ENCODE results near the gene GGPS1. TPM values are rescaled to one million over a fixed set of nuclear protein-coding genes. Genes with fewer than 3 reads are reported as not detected.
"Not testable (repeated sequence)": the region's sequence is repeated elsewhere in the genome, so short reads cannot be mapped to it uniquely, and the experiment has no call there.

The GGPS1 gene
- total RNA-seq, 2 donors from 2014 or later, result 33.6 to 36.1 TPM

- ATAC-seq (peak; percentile 74 to 79), DNase-seq (ENCODE audit: low spot score in 2 of 2) (no peak)
- Mint-ChIP-seq H3K36me3 (no peaks in the 10 kb centered on the region), H3K27ac (peak overlapping the region; percentile 16 to 83), H3K9me3 (no peaks in the 10 kb centered on the region)
Observed at GRCh38 chr1:235297579-235297978, 30.8 kb upstream of the GGPS1 start.

GRCh38 chr1:235298758-235299157 lies 29.6 kb upstream of the GGPS1 start:
- Mint-ChIP-seq H3K9me3 (no peaks in the 10 kb centered on the region), H3K27ac (peak overlapping the region; percentile 34 to 57), H3K36me3 (no peaks in the 10 kb centered on the region)
- ATAC-seq (peak; percentile 25 to 39), DNase-seq (ENCODE audit: low spot score in 2 of 2) (no peak)

GRCh38 chr1:235299169-235299858 lies 29.1 kb upstream of the GGPS1 start:
- ATAC-seq, result no peak
- H3K9me3 Mint-ChIP-seq, result no peaks in the 10 kb centered on the region
- no peak for DNase-seq (ENCODE audit: low spot score in 2 of 2)
- peak overlapping the region in 1 of 2 donors; percentile 39 for H3K27ac Mint-ChIP-seq
- no peaks in the 10 kb centered on the region for H3K36me3 Mint-ChIP-seq

GRCh38 chr1:235302143-235302542 lies 26.2 kb upstream of the GGPS1 start:
- ATAC-seq, result no peak
- peak overlapping the region in 1 of 2 donors; percentile 72 for H3K27ac Mint-ChIP-seq

GRCh38 chr1:235304549-235305451 lies 23.6 kb upstream of the GGPS1 start:
- Mint-ChIP-seq H3K36me3 (no peaks in the 10 kb centered on the region), H3K27ac (peak overlapping the region; percentile 74 to 75), H3K9me3 (no peaks in the 10 kb centered on the region)
- ATAC-seq (peak; percentile 48 to 62), DNase-seq (ENCODE audit: low spot score in 2 of 2) (no peak)

More at GRCh38 chr1:235302143-235302542, 26.2 kb upstream of the GGPS1 start:
- DNase-seq (ENCODE audit: low spot score in 2 of 2), result no peak
- H3K36me3 Mint-ChIP-seq, result no peaks in the 10 kb centered on the region
- H3K9me3 Mint-ChIP-seq, result no peaks in the 10 kb centered on the region

- no peak for ATAC-seq
- H3K27ac Mint-ChIP-seq, result peak overlapping the region in 1 of 2 donors; percentile 83
- H3K36me3 Mint-ChIP-seq, result no peaks in the 10 kb centered on the region
- H3K9me3 Mint-ChIP-seq, result no peaks in the 10 kb centered on the region
- no peak for DNase-seq (ENCODE audit: low spot score in 2 of 2)
Observed at GRCh38 chr1:235307158-235308124, 20.9 kb upstream of the GGPS1 start.

GRCh38 chr1:235309206-235309605 lies 19.2 kb upstream of the GGPS1 start:
- H3K36me3 Mint-ChIP-seq; DNase-seq (ENCODE audit: low spot score in 2 of 2); H3K27ac Mint-ChIP-seq; H3K9me3 Mint-ChIP-seq; ATAC-seq: not testable (repeated sequence)

GRCh38 chr1:235313262-235313661 lies 15.1 kb upstream of the GGPS1 start:
- peak overlapping the region; percentile 22 to 70 for H3K27ac Mint-ChIP-seq
- ATAC-seq (peak; percentile 24 to 52), DNase-seq (ENCODE audit: low spot score in 2 of 2) (no peak)
- no peaks in the 10 kb centered on the region for H3K9me3 Mint-ChIP-seq
- peaks cover 0 to under 1% of the 10 kb centered on the region in 2 donors for H3K36me3 Mint-ChIP-seq

- Mint-ChIP-seq H3K27ac (peak overlapping the region; percentile 18 to 70), H3K36me3 (peaks cover 5 to 9% of the 10 kb centered on the region in 2 donors), H3K9me3 (no peaks in the 10 kb centered on the region)
- no peak for DNase-seq (ENCODE audit: low spot score in 2 of 2)
- peak in 1 of 2 donors; percentile 23 for ATAC-seq
Observed at GRCh38 chr1:235313931-235314678, 14.3 kb upstream of the GGPS1 start.

- Mint-ChIP-seq H3K27ac (no peak overlapping the region), H3K9me3 (no peaks in the 10 kb centered on the region), H3K36me3 (peaks cover 5 to 16% of the 10 kb centered on the region in 2 donors)
- ATAC-seq (no peak), DNase-seq (ENCODE audit: low spot score in 2 of 2) (no peak)
Observed at GRCh38 chr1:235315173-235315572, 13.2 kb upstream of the GGPS1 start.

GRCh38 chr1:235315735-235316134 lies 12.6 kb upstream of the GGPS1 start:
- Mint-ChIP-seq H3K9me3 (peaks cover 0 to 4% of the 10 kb centered on the region in 2 donors), H3K36me3 (peaks cover 10 to 21% of the 10 kb centered on the region in 2 donors)
- ATAC-seq, result no peak

GRCh38 chr1:235317168-235317567 lies 11.2 kb upstream of the GGPS1 start:
- no peak for DNase-seq (ENCODE audit: low spot score in 2 of 2)
- peaks cover 10 to 32% of the 10 kb centered on the region in 2 donors for H3K36me3 Mint-ChIP-seq
- peak; percentile 78 to 79 for ATAC-seq
- peaks cover 0 to 4% of the 10 kb centered on the region in 2 donors for H3K9me3 Mint-ChIP-seq
- H3K27ac Mint-ChIP-seq, result peak overlapping the region; percentile 66 to 73

More at GRCh38 chr1:235315735-235316134, 12.6 kb upstream of the GGPS1 start:
- DNase-seq (ENCODE audit: low spot score in 2 of 2), result no peak
- no peak overlapping the region for H3K27ac Mint-ChIP-seq

GRCh38 chr1:235319255-235319654 lies 9.1 kb upstream of the GGPS1 start:
- DNase-seq (ENCODE audit: low spot score in 2 of 2) (no peak), ATAC-seq (no peak)
- Mint-ChIP-seq H3K9me3 (peaks cover 0 to 4% of the 10 kb centered on the region in 2 donors), H3K36me3 (peaks cover 10 to 37% of the 10 kb centered on the region in 2 donors), H3K27ac (peak overlapping the region; percentile 19 to 22)

GRCh38 chr1:235320521-235321179 lies 7.7 kb upstream of the GGPS1 start:
- Mint-ChIP-seq H3K9me3 (peaks cover 0 to 4% of the 10 kb centered on the region in 2 donors), H3K27ac (peak overlapping the region; percentile 7 to 34), H3K36me3 (peaks cover 10 to 37% of the 10 kb centered on the region in 2 donors)
- ATAC-seq (peak in 1 of 2 donors; percentile 7), DNase-seq (ENCODE audit: low spot score in 2 of 2) (no peak)

GRCh38 chr1:235324296-235324695 lies 4.1 kb upstream of the GGPS1 start:
- H3K27ac Mint-ChIP-seq, result peak overlapping the region in 1 of 2 donors; percentile 87
- peaks cover 0 to 4% of the 10 kb centered on the region in 2 donors for H3K9me3 Mint-ChIP-seq

More at GRCh38 chr1:235324296-235324695, 4.1 kb upstream of the GGPS1 start:
- H3K36me3 Mint-ChIP-seq, result peaks cover 18 to 39% of the 10 kb centered on the region in 2 donors
- ATAC-seq, result no peak
- no peak for DNase-seq (ENCODE audit: low spot score in 2 of 2)

Data from activated naive CD4-positive, alpha-beta T cell treated with anti-CD3 and anti-CD28 coated beads, Interleukin-2, amount 50 U/mL, for 72 hours (primary cell).